WERI-Rb-1 (cell line): Measurements from ENCODE around the gene RND2.
"Not testable (repeated sequence)": the region's sequence is repeated elsewhere in the genome, so short reads cannot be mapped to it uniquely, and the experiment has no call there.

ENCODE experiments used
- DNase-seq: peaks from one replicate; pipeline ENCODE4 v3.0.0-alpha.2; 2020
- H3K27ac ChIP-seq: fragments of 250-450 bp; sonication (Bioruptor Pico); 2 replicates; pipeline ENCODE4 v1.5.1; 2020; ENCODE audit warnings: mild to moderate bottlenecking, moderate library complexity
- H3K27me3 ChIP-seq: fragments of 250-450 bp; sonication (Bioruptor Pico); 2 replicates; pipeline ENCODE4 v1.5.1; 2021; ENCODE audit warnings: mild to moderate bottlenecking, low read depth, moderate library complexity; ENCODE audit not compliant: insufficient read depth, severe bottlenecking
- H3K36me3 ChIP-seq: fragments of 250-450 bp; sonication (Bioruptor Pico); 2 replicates; pipeline ENCODE4 v1.5.1; 2020; ENCODE audit warnings: mild to moderate bottlenecking, moderate library complexity
- H3K4me3 ChIP-seq: 2 replicates; pipeline ENCODE4 v1.5.1; 2011; ENCODE audit warnings: low read depth, mild to moderate bottlenecking, control low read depth, low read length
- H3K9me3 ChIP-seq: fragments of 250-450 bp; sonication (Bioruptor Pico); 2 replicates; pipeline ENCODE4 v1.5.1; 2021; ENCODE audit warnings: mild to moderate bottlenecking, moderate library complexity; ENCODE audit not compliant: severe bottlenecking
- CTCF ChIP-seq: IDR thresholded peaks from 2 replicates; pipeline ENCODE4 v1.5.1; 2011; ENCODE audit warnings: low read depth, mild to moderate bottlenecking, control low read depth, inconsistent platforms, low read length

The RND2 gene

GRCh38 chr17:43024407-43025289 is at the start of gene RND2:
Gene RND2 (plus strand): TSS chr17:43025231. CDS start chr17:43025348, 117 bp downstream.
- peak; percentile 88 for TF ChIP-seq CTCF
- Histone ChIP-seq H3K27ac (peak within 1 kb of the TSS; percentile 82), H3K27me3 (no peaks in the 10 kb centered on the region), H3K9me3 (no peaks in the 10 kb centered on the region), H3K4me3 (peak within 1 kb of the TSS; percentile 92), H3K36me3 (peaks cover 7% of the 10 kb centered on the region)
- peak; percentile 99 for DNase-seq

- Histone ChIP-seq H3K27me3 (no peaks in the 10 kb centered on the region), H3K4me3 (no peak overlapping the region)
- no peak for TF ChIP-seq CTCF
These were observed 49.8 kb upstream of the RND2 start for GRCh38 chr17:42975265-42975664.

GRCh38 chr17:42975701-42976100 is 49.3 kb upstream of the RND2 start:
- H3K27ac ChIP-seq, DNase-seq, H3K9me3 ChIP-seq, H3K36me3 ChIP-seq, H3K27me3 ChIP-seq, H3K4me3 ChIP-seq: not testable (repeated sequence)

More at GRCh38 chr17:42975265-42975664, 49.8 kb upstream of the RND2 start:
- Histone ChIP-seq H3K36me3 (peaks cover 3% of the 10 kb centered on the region), H3K9me3 (no peaks in the 10 kb centered on the region), H3K27ac (no peak overlapping the region)
- no peak for DNase-seq

- TF ChIP-seq CTCF: no peak
- Histone ChIP-seq H3K27me3 (no peaks in the 10 kb centered on the region), H3K9me3 (no peaks in the 10 kb centered on the region), H3K36me3 (peaks cover 22% of the 10 kb centered on the region), H3K27ac (peak within 1 kb of the TSS; percentile 82), H3K4me3 (peak within 1 kb of the TSS; percentile 51)
- peak; percentile 88 for DNase-seq
These were observed 45.3 kb upstream of the RND2 start, which contains the start of gene PTGES3L for GRCh38 chr17:42979511-42980273. Gene PTGES3L (minus strand): TSS chr17:42980080. CDS start chr17:42980053, 27 bp downstream.

- DNase-seq: peak; percentile 96
- no peak for TF ChIP-seq CTCF
- H3K36me3 ChIP-seq: peaks cover 27% of the 10 kb centered on the region
- H3K27ac ChIP-seq: peak within 1 kb of the TSS; percentile 82
- H3K9me3 ChIP-seq: no peaks in the 10 kb centered on the region
- peak within 1 kb of the TSS; percentile 51 for H3K4me3 ChIP-seq
- no peaks in the 10 kb centered on the region for H3K27me3 ChIP-seq
These were observed 44.7 kb upstream of the RND2 start, which contains the start of gene RUNDC1 for GRCh38 chr17:42980274-42980765. Gene RUNDC1 (plus strand): TSS chr17:42980565. CDS start chr17:42980577, 12 bp downstream.
